H9 (cell line): ENCODE measurements around the gene RBM12. TPM values are rescaled to one million over a fixed set of nuclear protein-coding genes. Genes with fewer than 3 reads are reported as not detected.

Experiments
- DNase-seq: peaks from one replicate; pipeline ENCODE4 v3.0.0-alpha.2; 2017
- H2AFZ ChIP-seq: one replicate; pipeline ENCODE4 v1.6.1; 2013; ENCODE audit warnings: mild to moderate bottlenecking, low read length, control low read depth, moderate library complexity
- H2AK5ac ChIP-seq: 2 replicates; pipeline ENCODE4 v1.6.1; 2013; ENCODE audit warnings: low read length, control low read depth, mixed read lengths; ENCODE audit not compliant: insufficient read length
- H2BK120ac ChIP-seq: one replicate; pipeline ENCODE4 v1.6.1; 2013; ENCODE audit warnings: low read depth, mild to moderate bottlenecking, low read length, control low read depth, inconsistent platforms; ENCODE audit not compliant: poor library complexity, severe bottlenecking
- H2BK12ac ChIP-seq: 2 replicates; pipeline ENCODE4 v1.6.1; 2013; ENCODE audit warnings: low read length, control low read depth, mixed read lengths, low read depth; ENCODE audit not compliant: insufficient read length
- H2BK15ac ChIP-seq: 2 replicates; pipeline ENCODE4 v1.6.1; 2013; ENCODE audit warnings: low read depth, low read length, control low read depth
- H2BK20ac ChIP-seq: one replicate; pipeline ENCODE4 v1.6.1; 2013; ENCODE audit warnings: low read depth, mild to moderate bottlenecking, low read length, control low read depth, inconsistent platforms; ENCODE audit not compliant: poor library complexity, severe bottlenecking
- H2BK5ac ChIP-seq: 2 replicates; pipeline ENCODE4 v1.6.1; 2013; ENCODE audit warnings: low read length, control low read depth, mixed read lengths; ENCODE audit not compliant: insufficient read length
- H3K14ac ChIP-seq: 2 replicates; pipeline ENCODE4 v1.6.1; 2013; ENCODE audit warnings: low read length, control low read depth; ENCODE audit not compliant: insufficient read depth
- H3K18ac ChIP-seq: 2 replicates; pipeline ENCODE4 v1.6.1; 2013; ENCODE audit warnings: low read depth, mild to moderate bottlenecking, mixed read lengths, low read length, control low read depth; ENCODE audit not compliant: insufficient read length
- H3K23ac ChIP-seq: 2 replicates; pipeline ENCODE4 v1.6.1; 2013; ENCODE audit warnings: low read length, control low read depth, mixed read lengths, low read depth; ENCODE audit not compliant: insufficient read length
- H3K23me2 ChIP-seq: 2 replicates; pipeline ENCODE4 v1.6.1; 2013; ENCODE audit warnings: low read depth, mild to moderate bottlenecking, mixed read lengths, low read length, control low read depth; ENCODE audit not compliant: insufficient read length, poor library complexity, severe bottlenecking
- H3K27ac ChIP-seq: 2 replicates; pipeline ENCODE4 v1.5.1; 2013; ENCODE audit warnings: low read length, control low read depth, mixed read lengths, low read depth; ENCODE audit not compliant: insufficient read length
- H3K27me3 ChIP-seq: 2 replicates; pipeline ENCODE4 v1.6.1; 2013; ENCODE audit warnings: low read length, control low read depth, inconsistent platforms; ENCODE audit not compliant: insufficient read depth
- H3K4ac ChIP-seq: 2 replicates; pipeline ENCODE4 v1.6.1; 2013; ENCODE audit warnings: low read depth, mild to moderate bottlenecking, control low read depth, inconsistent platforms, low read length, moderate library complexity
- H3K4me1 ChIP-seq: 2 replicates; pipeline ENCODE4 v1.6.1; 2013; ENCODE audit warnings: low read length, control low read depth, inconsistent platforms; ENCODE audit not compliant: insufficient read depth
- H3K4me2 ChIP-seq: 2 replicates; pipeline ENCODE4 v1.6.1; 2013; ENCODE audit warnings: low read length, control low read depth, mixed read lengths; ENCODE audit not compliant: insufficient read length, insufficient read depth
- H3K56ac ChIP-seq: 2 replicates; pipeline ENCODE4 v1.6.1; 2013; ENCODE audit warnings: low read depth, mild to moderate bottlenecking, mixed read lengths, low read length, control low read depth; ENCODE audit not compliant: insufficient read length
- H3K79me1 ChIP-seq: 2 replicates; pipeline ENCODE4 v1.6.1; 2013; ENCODE audit warnings: low read depth, mild to moderate bottlenecking, moderate library complexity, low read length, control low read depth, inconsistent platforms; ENCODE audit not compliant: insufficient read depth, poor library complexity, severe bottlenecking
- H3K79me2 ChIP-seq: 2 replicates; pipeline ENCODE4 v1.6.1; 2013; ENCODE audit warnings: low read length, control low read depth, inconsistent platforms; ENCODE audit not compliant: insufficient read depth
- H3K9ac ChIP-seq: 2 replicates; pipeline ENCODE4 v1.6.1; 2013; ENCODE audit warnings: low read length, control low read depth, mixed read lengths; ENCODE audit not compliant: insufficient read length; ENCODE audit errors: extremely low read depth
- H3K9me3 ChIP-seq: one replicate; pipeline ENCODE4 v1.6.1; 2013; ENCODE audit warnings: low read depth, low read length, inconsistent platforms; ENCODE audit not compliant: control insufficient read depth
- H3T11ph ChIP-seq: one replicate; pipeline ENCODE4 v1.6.1; 2013; ENCODE audit warnings: mild to moderate bottlenecking, low read length, control low read depth, inconsistent platforms
- H4K20me1 ChIP-seq: one replicate; pipeline ENCODE4 v1.6.1; 2013; ENCODE audit not compliant: control insufficient read depth, insufficient read length, insufficient read depth
- H4K5ac ChIP-seq: 2 replicates; pipeline ENCODE4 v1.6.1; 2013; ENCODE audit warnings: low read depth, mild to moderate bottlenecking, mixed read lengths, low read length, control low read depth; ENCODE audit not compliant: insufficient read length
- H4K8ac ChIP-seq: replicated peaks from 2 replicates; pipeline ENCODE4 v1.6.1; 2013; ENCODE audit warnings: low read length, control low read depth, mixed read lengths, low read depth; ENCODE audit not compliant: insufficient read length
- H4K91ac ChIP-seq: 2 replicates; pipeline ENCODE4 v1.6.1; 2013; ENCODE audit warnings: low read depth, mild to moderate bottlenecking, moderate library complexity, mixed read lengths, low read length, control low read depth; ENCODE audit not compliant: insufficient read length
- H3K27ac Mint-ChIP-seq, 3 experiments: 2 replicates in 2 of 3; 3 replicates in 1 of 3; pipeline ENCODE4 v1.8.0; 2020 to 2021; ENCODE audit warnings: mixed read lengths in 3 of 3, mild to moderate bottlenecking in 1 of 3, moderate library complexity in 1 of 3
- H3K27me3 Mint-ChIP-seq: 2 replicates; pipeline ENCODE4 v1.8.0; 2021; ENCODE audit warnings: low read depth, mild to moderate bottlenecking, moderate library complexity, mixed read lengths
- H3K36me3 Mint-ChIP-seq, 3 experiments: 2 replicates in 2 of 3; 3 replicates in 1 of 3; pipeline ENCODE4 v1.8.0; 2020 to 2021; ENCODE audit warnings: low read depth in 3 of 3, mixed read lengths in 3 of 3; ENCODE audit not compliant: insufficient read depth in 1 of 3
- H3K4me1 Mint-ChIP-seq, 2 experiments: 2 replicates each; pipeline ENCODE4 v1.8.0; 2020; ENCODE audit warnings: mixed read lengths in 2 of 2
- H3K4me3 Mint-ChIP-seq, 2 experiments: 2 replicates in 1 of 2; 3 replicates in 1 of 2; pipeline ENCODE4 v1.8.0; 2020 to 2021; ENCODE audit warnings: mild to moderate bottlenecking in 2 of 2, mixed read lengths in 2 of 2, moderate library complexity in 1 of 2
- H3K9me3 Mint-ChIP-seq, 2 experiments: 2 replicates in 1 of 2; 3 replicates in 1 of 2; pipeline ENCODE4 v1.8.0; 2020; ENCODE audit warnings: mild to moderate bottlenecking in 2 of 2, mixed read lengths in 2 of 2, moderate library complexity in 1 of 2
- WGBS: extraction: QIAGEN DNeasy Blood & Tissue Kit; methylation state at CpG from one replicate; pipeline ENCODE4 v1.1.7; 2013; ENCODE audit warnings: missing lambda C conversion rate, low lambda C conversion rate, mixed read lengths; ENCODE audit not compliant: insufficient read length; ENCODE audit errors: extremely low coverage; 5-methylcytosine and 5-hydroxymethylcytosine counted together
- total RNA-seq: library from RNA; stranded (reverse); gene quantifications from 2 replicates; pipeline ENCODE4 v1.2.1, GENCODE V29; 2021
- TF ChIP-seq, protein P1 (sequence below): fragments of 200-600 bp; sonication (generic); conservative IDR thresholded peaks from 3 replicates; pipeline ENCODE4 v1.8.0; 2021; ENCODE audit warnings: antibody characterized with exemption, mild to moderate bottlenecking

RBM12 gene
- total RNA-seq, 1 experiment from 2014 or later: 260 TPM

DNA sequence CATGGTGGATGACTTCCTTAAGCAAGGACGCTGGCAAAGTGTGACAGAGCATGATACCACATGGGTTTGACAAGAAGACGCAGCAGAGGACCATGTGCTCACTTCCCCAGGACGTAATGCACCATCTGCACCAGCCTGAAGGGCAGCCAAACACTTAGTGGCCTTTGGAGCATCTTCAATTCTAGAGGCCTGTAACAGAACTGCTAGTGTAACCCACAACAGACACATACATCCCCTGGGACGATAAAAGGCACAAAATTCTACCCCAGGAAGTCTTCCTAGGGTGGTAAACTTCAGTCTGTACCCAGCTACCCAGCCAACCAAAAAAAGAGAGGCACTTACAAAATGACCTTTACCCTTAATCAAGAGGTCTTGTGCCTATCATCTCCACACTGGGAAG is 9.2 kb upstream of the RBM12 start:
- H3K56ac ChIP-seq: no peak overlapping the region
- no peak overlapping the region for H3K27ac ChIP-seq
- no peak overlapping the region for H3K23ac ChIP-seq
- no peaks in the 10 kb centered on the region for H3K79me1 ChIP-seq
- H4K8ac ChIP-seq: no peak overlapping the region
- H2BK12ac ChIP-seq: no peak overlapping the region
- TF ChIP-seq, protein P1, sequence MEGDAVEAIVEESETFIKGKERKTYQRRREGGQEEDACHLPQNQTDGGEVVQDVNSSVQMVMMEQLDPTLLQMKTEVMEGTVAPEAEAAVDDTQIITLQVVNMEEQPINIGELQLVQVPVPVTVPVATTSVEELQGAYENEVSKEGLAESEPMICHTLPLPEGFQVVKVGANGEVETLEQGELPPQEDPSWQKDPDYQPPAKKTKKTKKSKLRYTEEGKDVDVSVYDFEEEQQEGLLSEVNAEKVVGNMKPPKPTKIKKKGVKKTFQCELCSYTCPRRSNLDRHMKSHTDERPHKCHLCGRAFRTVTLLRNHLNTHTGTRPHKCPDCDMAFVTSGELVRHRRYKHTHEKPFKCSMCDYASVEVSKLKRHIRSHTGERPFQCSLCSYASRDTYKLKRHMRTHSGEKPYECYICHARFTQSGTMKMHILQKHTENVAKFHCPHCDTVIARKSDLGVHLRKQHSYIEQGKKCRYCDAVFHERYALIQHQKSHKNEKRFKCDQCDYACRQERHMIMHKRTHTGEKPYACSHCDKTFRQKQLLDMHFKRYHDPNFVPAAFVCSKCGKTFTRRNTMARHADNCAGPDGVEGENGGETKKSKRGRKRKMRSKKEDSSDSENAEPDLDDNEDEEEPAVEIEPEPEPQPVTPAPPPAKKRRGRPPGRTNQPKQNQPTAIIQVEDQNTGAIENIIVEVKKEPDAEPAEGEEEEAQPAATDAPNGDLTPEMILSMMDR: no peak
- no peak overlapping the region for H4K5ac ChIP-seq
- no CpG with 5 or more reads among the region's 4 CpGs for WGBS
- no peak for DNase-seq
- no peak overlapping the region for H2AK5ac ChIP-seq
- H3K9ac ChIP-seq: no peak overlapping the region
- no peak overlapping the region for H3K14ac ChIP-seq
- H3K4ac ChIP-seq: no peak overlapping the region
- H3K9me3 ChIP-seq: no peaks in the 10 kb centered on the region
- peaks cover 9 to 33% (median 28%) of the 10 kb centered on the region in 3 experiments for H3K36me3 Mint-ChIP-seq
- H3K27me3 ChIP-seq: no peaks in the 10 kb centered on the region
- no peaks in the 10 kb centered on the region for H4K20me1 ChIP-seq
- H3K4me2 ChIP-seq: no peak overlapping the region
- no peaks in the 10 kb centered on the region for H3K4me1 ChIP-seq
- H2BK20ac ChIP-seq: no peak overlapping the region
- no peak overlapping the region for H2BK15ac ChIP-seq
- H3K4me1 Mint-ChIP-seq: no peaks in the 10 kb centered on the region
- no peaks in the 10 kb centered on the region for H3K27me3 Mint-ChIP-seq
- H3K23me2 ChIP-seq: no peaks in the 10 kb centered on the region
- no peaks in the 10 kb centered on the region for H3K9me3 Mint-ChIP-seq
- H2BK5ac ChIP-seq: no peak overlapping the region
- no peak overlapping the region for H3T11ph ChIP-seq
- H3K79me2 ChIP-seq: no peaks in the 10 kb centered on the region
- no peak overlapping the region for H2AFZ ChIP-seq
- H2BK120ac ChIP-seq: no peak overlapping the region
- no peak overlapping the region for H4K91ac ChIP-seq
- no peak overlapping the region; a peak in 1 of 7 replicates for H3K27ac Mint-ChIP-seq
- no peak overlapping the region for H3K4me3 Mint-ChIP-seq
- H3K18ac ChIP-seq: no peak overlapping the region
